IMR-90 (cell line): ENCODE measurements around the gene CABCOCO1.

Experiments
- CHD1 ChIP-seq: IDR thresholded peaks from 2 replicates; pipeline ENCODE4 v1.6.1; 2012; ENCODE audit warnings: low read depth, low read length, improper control_type of control experiment
- CTCF ChIP-seq: conservative IDR thresholded peaks from 2 replicates; pipeline ENCODE4 v1.5.1; 2012; ENCODE audit warnings: mild to moderate bottlenecking, low read depth, low read length, improper control_type of control experiment
- ELK1 ChIP-seq: fragments of 150-350 bp; IDR thresholded peaks from 2 replicates; pipeline ENCODE4 v1.6.1; 2016; ENCODE audit warnings: low read depth, mild to moderate bottlenecking, low read length, moderate library complexity, borderline replicate concordance

GRCh38 chr10:61628151-61628874 lies 34.4 kb upstream of the CABCOCO1 start:
- TF ChIP-seq CTCF (no peak), CHD1 (no peak), ELK1 (no peak)
